HEK293T (cell line): ENCODE data around the gene RIMBP2.

Source experiments
- CTCF ChIA-PET: fragments of 350-600 bp; formaldehyde crosslinking; extraction: SDS; loops from one replicate; lab custom pipeline; 2021; ENCODE audit warnings: antibody characterized with exemption, inconsistent platforms; lab: Yijun Ruan, JAX
- POLR2A ChIA-PET: fragments of 350-600 bp; formaldehyde crosslinking; extraction: SDS; loops from one replicate; lab custom pipeline; 2020; ENCODE audit warnings: antibody characterized with exemption, inconsistent platforms; lab: Yijun Ruan, JAX
- DNase-seq: peaks from one replicate; pipeline ENCODE4 v3.0.0; 2012; ENCODE audit warnings: mixed read lengths; ENCODE audit errors: extremely low spot score
- ARNT ChIP-seq: fragments of 450-650 bp; IDR thresholded peaks from 2 replicates; pipeline ENCODE4 v1.6.1; 2017; ENCODE audit warnings: mild to moderate bottlenecking
- BHLHE40 ChIP-seq: fragments of 450-650 bp; IDR thresholded peaks from 2 replicates; pipeline ENCODE4 v1.6.1; 2016; ENCODE audit warnings: mild to moderate bottlenecking, moderate library complexity, borderline replicate concordance
- CTBP1 ChIP-seq: fragments of 450-650 bp; IDR thresholded peaks from 2 replicates; pipeline ENCODE4 v1.6.1; 2016; ENCODE audit warnings: borderline replicate concordance
- ELF4 ChIP-seq: fragments of 450-650 bp; IDR thresholded peaks from 2 replicates; pipeline ENCODE4 v1.6.1; 2017; ENCODE audit warnings: antibody characterized with exemption
- FOXA1 ChIP-seq: fragments of 450-650 bp; IDR thresholded peaks from 2 replicates; pipeline ENCODE4 v1.6.1; 2016; ENCODE audit warnings: mild to moderate bottlenecking
- FOXK2 ChIP-seq: fragments of 450-650 bp; IDR thresholded peaks from 2 replicates; pipeline ENCODE4 v1.6.1; 2016; ENCODE audit warnings: mild to moderate bottlenecking
- FOXM1 ChIP-seq: fragments of 450-650 bp; IDR thresholded peaks from 2 replicates; pipeline ENCODE4 v1.6.1; 2017; ENCODE audit warnings: mild to moderate bottlenecking, borderline replicate concordance
- HDGF ChIP-seq: fragments of 450-650 bp; IDR thresholded peaks from 2 replicates; pipeline ENCODE4 v1.6.1; 2017; ENCODE audit warnings: antibody characterized with exemption, borderline replicate concordance
- L3MBTL2 ChIP-seq: fragments of 450-650 bp; conservative IDR thresholded peaks from 2 replicates; pipeline ENCODE4 v1.6.1; 2016; ENCODE audit warnings: mild to moderate bottlenecking
- LEF1 ChIP-seq: fragments of 450-650 bp; IDR thresholded peaks from 2 replicates; pipeline ENCODE4 v1.6.1; 2017; ENCODE audit warnings: mild to moderate bottlenecking, borderline replicate concordance
- NFRKB ChIP-seq: fragments of 450-650 bp; IDR thresholded peaks from 2 replicates; pipeline ENCODE4 v1.6.1; 2016; ENCODE audit warnings: mild to moderate bottlenecking, moderate library complexity
- PKNOX1 ChIP-seq: fragments of 450-650 bp; IDR thresholded peaks from 2 replicates; pipeline ENCODE4 v1.6.1; 2016
- SP1 ChIP-seq: fragments of 450-650 bp; IDR thresholded peaks from 2 replicates; pipeline ENCODE4 v1.6.1; 2017
- SUZ12 ChIP-seq: fragments of 450-650 bp; IDR thresholded peaks from 2 replicates; pipeline ENCODE4 v1.6.1; 2016; ENCODE audit warnings: mild to moderate bottlenecking
- TARDBP ChIP-seq: fragments of 450-650 bp; IDR thresholded peaks from 2 replicates; pipeline ENCODE4 v1.6.1; 2016
- ZNF384 ChIP-seq: fragments of 450-650 bp; IDR thresholded peaks from 2 replicates; pipeline ENCODE4 v1.6.1; 2016

RIMBP2 gene

GRCh38 chr12:130620756-130621155, 95.3 kb downstream of the RIMBP2 start:
- ChIA-PET CTCF (no interaction called here), POLR2A (no interaction called here)
- TF ChIP-seq TARDBP (no peak), SP1 (no peak), ZNF384 (no peak), PKNOX1 (no peak), CTBP1 (no peak), FOXA1 (no peak), BHLHE40 (no peak), ARNT (no peak), ELF4 (no peak), FOXM1 (no peak)
- DNase-seq: no peak

- TF ChIP-seq SUZ12 (no peak), HDGF (no peak), CTBP1 (no peak), LEF1 (no peak), ZNF384 (no peak), ELF4 (no peak), BHLHE40 (no peak), TARDBP (no peak), PKNOX1 (no peak), L3MBTL2 (no peak), ARNT (no peak), FOXK2 (no peak), FOXM1 (no peak)
- ChIA-PET POLR2A (no interaction called here), CTCF (no interaction called here)
- DNase-seq: no peak
Measured at GRCh38 chr12:130620281-130620680, 95.8 kb downstream of the RIMBP2 start.

GRCh38 chr12:130619385-130620001, 96.6 kb downstream of the RIMBP2 start:
- no peak for TF ChIP-seq HDGF
- no peak for TF ChIP-seq FOXK2
- TF ChIP-seq NFRKB: no peak
- no peak for TF ChIP-seq BHLHE40
- no peak for TF ChIP-seq SP1
- TF ChIP-seq ZNF384: no peak
- no peak for TF ChIP-seq CTBP1
- no peak for TF ChIP-seq FOXM1
- no peak for TF ChIP-seq FOXA1
- no peak for TF ChIP-seq L3MBTL2
- no peak for TF ChIP-seq LEF1
- TF ChIP-seq SUZ12: no peak
- no peak for TF ChIP-seq TARDBP
- TF ChIP-seq PKNOX1: no peak
- no peak for TF ChIP-seq ARNT
- no peak for TF ChIP-seq ELF4
- CTCF ChIA-PET: no interaction called here
- POLR2A ChIA-PET: no interaction called here
- DNase-seq: no peak

GRCh38 chr12:130617219-130617618, 98.9 kb downstream of the RIMBP2 start:
- POLR2A ChIA-PET: no interaction called here
- no peak for DNase-seq

GRCh38 chr12:130615861-130616345, 100.2 kb downstream of the RIMBP2 start:
- ChIA-PET CTCF (no interaction called here), POLR2A (no interaction called here)
- TF ChIP-seq LEF1 (no peak), FOXK2 (no peak), ZNF384 (no peak), FOXM1 (no peak), ELF4 (no peak)
- no peak for DNase-seq

More at GRCh38 chr12:130617219-130617618, 98.9 kb downstream of the RIMBP2 start:
- CTCF ChIA-PET: no interaction called here
- TF ChIP-seq HDGF (no peak), SUZ12 (no peak), SP1 (no peak), FOXA1 (no peak), ZNF384 (no peak), L3MBTL2 (no peak), NFRKB (no peak)

GRCh38 chr12:130614530-130614905, 101.6 kb downstream of the RIMBP2 start:
- ChIA-PET CTCF (no interaction called here), POLR2A (no interaction called here)
- DNase-seq: no peak
- TF ChIP-seq ELF4: no peak
- no peak for TF ChIP-seq TARDBP
- TF ChIP-seq FOXA1: no peak
- no peak for TF ChIP-seq NFRKB
- TF ChIP-seq PKNOX1: no peak
- TF ChIP-seq ARNT: no peak
- no peak for TF ChIP-seq SUZ12
- no peak for TF ChIP-seq FOXK2
- no peak for TF ChIP-seq SP1
- no peak for TF ChIP-seq FOXM1
- TF ChIP-seq BHLHE40: no peak
- TF ChIP-seq ZNF384: no peak
- TF ChIP-seq L3MBTL2: no peak
